Limb (tissue), 2 donors: Measurements from ENCODE around the gene TEKT4.
"Not testable (repeated sequence)": the region's sequence is repeated elsewhere in the genome, so short reads cannot be mapped to it uniquely, and the experiment has no call there.

Experiments used
- DNase-seq, 2 donors: peaks; one replicate each; pipeline ENCODE4 v3.0.0-alpha.2; 2016; ENCODE audit errors: extremely low spot score in 2 of 2

Gene TEKT4

DNA sequence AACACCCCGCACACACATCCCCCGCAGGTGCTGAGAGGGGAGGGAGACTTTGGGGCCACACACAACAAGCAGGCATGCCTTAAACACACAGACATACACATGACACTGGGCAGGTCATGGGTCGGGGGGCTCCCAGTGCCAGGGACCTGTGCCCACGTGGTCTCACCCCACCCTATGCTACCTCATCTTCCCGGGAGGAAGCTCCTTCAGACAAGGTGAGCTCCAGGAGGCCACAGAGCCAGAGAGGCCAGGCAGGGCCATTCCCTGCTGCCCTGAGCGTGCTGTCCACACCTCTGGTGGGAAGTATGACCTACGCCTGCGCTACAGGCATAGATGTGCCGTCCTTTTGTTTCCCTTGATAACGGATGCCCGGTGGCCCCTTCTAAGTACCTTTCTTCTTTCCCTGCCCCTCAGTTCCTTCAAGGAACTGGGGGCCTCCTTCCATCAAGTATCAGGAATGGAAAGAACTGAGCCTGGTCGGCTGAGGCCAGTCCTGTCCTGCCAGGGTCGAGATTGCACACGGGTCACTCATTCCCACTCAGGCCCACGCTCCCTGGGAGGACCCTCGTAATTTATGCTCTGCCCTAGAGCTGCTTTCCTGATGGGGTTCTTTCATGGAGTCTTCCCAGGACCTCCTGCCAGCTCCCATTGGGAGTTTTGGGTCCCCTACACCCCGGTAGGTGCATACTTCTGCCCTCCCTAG is 4.7 kb downstream of the TEKT4 start:
- no peak for DNase-seq

DNA sequence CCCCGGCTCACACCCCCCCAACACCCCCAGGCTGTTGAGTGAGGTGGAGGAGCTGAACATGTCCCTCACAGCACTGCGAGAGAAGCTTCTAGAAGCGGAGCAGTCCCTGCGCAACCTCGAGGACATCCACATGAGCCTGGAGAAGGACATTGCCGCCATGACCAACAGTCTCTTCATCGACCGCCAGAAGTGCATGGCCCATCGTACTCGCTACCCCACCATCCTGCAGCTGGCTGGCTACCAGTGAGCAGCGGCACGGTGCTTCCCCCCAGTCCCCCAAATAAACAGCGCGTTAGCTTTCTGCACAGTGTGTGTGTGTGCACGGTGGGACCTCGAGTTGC is 5.3 kb downstream of the TEKT4 start:
- no peak for DNase-seq

DNA sequence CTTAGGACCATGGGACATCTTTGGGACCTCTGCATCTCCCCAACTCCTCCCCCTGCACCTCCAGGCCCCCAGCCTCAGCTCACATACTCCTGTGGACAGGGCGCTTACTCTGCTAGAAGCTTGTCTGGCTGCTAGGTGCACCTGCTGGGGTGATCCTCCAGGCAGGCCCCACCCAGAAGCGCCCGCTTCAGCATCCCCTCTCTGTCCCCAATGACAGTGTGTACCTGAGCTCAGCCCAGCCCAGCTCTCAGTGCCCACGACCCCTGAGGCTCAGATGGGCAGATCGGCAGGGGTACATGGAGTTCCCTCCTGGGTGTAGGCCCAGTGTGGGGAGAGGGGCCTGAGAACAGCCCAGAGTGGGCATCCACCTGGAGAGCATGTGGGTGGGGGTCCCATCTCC is 5.9 kb downstream of the TEKT4 start:
- no peak for DNase-seq

DNA sequence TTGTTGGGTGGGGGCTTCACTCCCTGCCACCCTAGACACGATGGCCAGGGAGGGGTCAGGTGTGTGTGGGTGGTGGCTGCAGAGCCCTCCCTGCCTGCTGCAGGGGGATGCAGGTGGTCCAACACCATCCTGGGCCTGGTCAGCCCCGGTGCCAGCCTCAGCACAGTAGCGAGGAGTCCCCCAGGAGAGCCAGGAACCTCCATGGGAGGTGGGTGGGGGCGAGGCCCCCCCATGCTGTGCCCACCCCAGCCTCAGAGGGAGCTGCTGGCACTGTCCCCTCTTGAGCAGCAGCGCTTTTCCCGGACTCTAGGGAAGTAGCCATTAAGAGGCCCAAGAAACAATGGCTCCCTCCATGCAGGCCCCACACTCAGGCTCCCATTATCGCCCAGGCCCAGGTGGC is 7.3 kb downstream of the TEKT4 start:
- not testable (repeated sequence) for DNase-seq

DNA sequence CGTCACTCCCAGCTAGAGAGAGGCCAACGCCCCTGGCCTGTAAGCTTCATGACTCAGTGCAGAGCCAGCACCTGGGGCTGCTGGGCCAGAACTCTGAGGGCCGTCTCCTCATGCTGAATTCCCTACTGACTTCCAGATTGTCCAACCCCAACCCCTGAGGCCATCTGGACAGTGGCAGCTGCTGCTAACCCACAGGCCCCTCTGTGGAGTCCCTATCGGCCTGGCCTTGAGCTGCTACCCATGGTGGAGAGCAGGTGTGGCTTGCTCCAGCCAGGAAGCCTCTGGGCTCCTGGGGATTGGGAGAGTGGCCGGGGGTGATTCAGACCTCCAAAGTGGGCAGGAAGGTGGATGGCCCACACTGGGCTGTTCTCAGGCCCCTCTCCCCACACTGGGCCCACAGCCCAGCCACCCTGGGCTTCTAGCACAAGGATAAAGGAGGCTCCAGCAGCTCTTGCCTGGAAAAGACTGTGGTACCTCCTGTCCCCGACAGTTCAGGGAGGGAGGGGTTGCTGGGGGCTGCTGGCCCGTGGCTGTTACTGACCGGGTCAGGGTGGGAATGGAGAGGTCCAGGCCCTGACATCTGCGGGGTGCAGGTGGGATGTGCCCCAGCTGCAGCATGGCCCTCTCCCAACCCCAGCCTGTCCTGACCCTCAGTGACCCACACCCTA is 8.2 kb downstream of the TEKT4 start:
- no peak for DNase-seq

DNA sequence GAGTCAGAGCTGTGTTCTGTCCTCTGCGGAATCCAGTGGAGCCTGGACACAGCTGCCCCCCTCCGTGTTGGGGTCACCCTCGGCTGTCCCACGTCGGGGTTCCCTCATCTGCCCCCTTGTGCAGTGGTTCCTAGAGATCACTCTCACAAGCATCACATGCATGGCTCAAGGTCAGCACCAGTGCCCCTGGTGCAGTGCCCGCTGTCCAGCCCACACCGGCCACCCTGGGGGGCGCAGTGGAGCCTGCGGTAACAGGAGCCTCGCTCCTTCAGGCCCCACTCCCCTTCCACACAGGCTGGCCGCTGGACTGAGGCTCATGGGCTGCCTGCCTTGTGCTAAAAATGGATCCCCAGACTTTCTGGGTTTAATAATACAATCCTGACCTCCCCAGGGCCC is 8.8 kb downstream of the TEKT4 start:
- no peak for DNase-seq

DNA sequence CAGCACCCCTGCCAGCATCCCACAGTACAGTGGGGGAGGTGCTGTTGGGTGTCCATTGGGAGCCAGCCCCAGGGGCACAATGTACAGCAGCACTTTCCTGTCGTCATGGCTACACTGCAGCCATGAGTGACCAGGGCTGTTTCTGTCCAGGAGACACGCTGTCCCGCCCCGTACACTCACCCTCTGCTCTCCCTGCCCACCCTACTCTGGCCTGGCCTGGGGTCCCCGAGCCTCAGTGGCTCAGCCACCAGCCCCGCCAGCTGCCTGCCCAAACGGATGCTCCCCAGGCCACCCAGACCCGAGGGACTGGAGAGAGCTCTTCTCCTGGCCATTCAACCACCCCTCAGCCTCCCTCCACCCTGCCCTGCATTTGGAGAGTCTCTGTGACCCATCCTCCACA is 9.3 kb downstream of the TEKT4 start:
- DNase-seq = no peak

DNA sequence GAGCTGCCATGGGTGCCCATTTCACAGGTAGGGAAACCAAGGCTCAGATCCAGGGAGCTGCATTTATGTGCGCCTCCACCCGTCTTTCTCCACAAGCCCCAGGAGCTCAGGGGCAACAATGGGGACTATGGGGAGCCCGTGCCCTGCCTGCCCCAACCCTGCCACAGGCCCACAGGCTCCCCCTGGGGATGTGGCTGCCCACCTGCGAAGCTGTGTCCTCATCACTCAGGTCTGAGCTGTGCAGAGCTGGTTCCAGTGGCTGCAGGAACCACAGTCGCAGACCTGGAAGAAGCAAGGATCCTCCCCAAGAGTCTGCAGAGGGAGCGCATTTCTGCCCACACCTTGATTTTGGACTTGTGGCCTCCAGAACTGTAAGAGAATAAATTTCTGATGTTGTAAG is 9.8 kb downstream of the TEKT4 start:
- DNase-seq = no peak

DNA sequence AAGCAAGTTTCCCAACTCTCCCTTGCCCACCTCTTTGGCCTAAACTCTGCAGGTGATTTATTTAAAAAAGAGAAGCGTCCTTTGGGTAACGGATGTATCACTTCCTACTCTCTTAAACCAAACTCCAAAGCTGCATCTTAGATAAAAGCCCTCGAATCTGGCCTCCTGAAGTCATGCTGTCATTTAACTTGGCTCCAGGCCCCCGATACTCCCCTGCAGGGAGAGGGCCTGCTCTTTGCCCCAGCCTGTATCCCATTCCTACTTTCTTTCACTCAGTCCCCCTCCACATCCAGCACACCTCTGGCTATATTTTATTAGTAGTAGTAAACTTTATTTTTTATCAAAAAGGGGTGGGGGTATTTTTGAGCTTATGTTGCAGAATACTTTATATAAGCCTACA is 19.0 kb downstream of the TEKT4 start:
- DNase-seq = no peak

DNA sequence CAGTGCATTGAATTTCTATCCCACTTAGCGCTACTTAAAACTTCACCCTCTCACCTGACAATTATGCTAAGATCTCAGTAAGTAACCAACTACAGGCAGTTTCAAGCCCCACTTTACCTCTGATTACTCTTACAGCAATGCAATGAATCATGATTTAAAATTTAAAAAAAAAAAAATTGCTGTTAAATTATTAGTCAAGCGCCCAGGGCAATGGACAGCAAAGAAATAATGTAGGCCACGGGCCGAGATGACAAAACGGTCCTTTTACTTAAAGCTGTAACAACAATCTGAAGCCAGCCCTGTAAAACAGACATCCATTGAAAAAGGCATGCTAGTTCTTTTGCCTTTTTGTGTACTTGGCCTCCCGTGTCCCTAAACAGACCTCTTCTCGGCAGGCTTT is 24.0 kb downstream of the TEKT4 start:
- DNase-seq = not testable (repeated sequence)

DNA sequence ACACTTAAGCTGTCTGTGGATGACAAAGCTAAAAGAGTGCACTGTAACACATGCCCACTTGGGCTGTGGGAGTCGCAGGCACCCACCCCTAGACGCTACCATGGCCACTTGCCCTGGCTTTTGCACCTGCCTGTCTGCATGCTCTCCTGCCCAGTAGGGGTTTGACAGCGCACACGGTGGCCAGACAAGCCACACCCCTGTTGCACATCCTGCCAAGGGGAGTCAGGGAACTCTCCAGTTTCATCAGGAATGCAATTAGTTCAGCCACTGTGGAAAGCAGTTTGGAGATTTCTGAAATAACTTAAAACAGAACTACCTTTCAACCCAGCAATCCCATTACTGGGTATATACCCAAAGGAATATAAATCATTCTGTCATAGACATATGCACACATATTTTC is 35.7 kb downstream of the TEKT4 start:
- not testable (repeated sequence) for DNase-seq

DNA sequence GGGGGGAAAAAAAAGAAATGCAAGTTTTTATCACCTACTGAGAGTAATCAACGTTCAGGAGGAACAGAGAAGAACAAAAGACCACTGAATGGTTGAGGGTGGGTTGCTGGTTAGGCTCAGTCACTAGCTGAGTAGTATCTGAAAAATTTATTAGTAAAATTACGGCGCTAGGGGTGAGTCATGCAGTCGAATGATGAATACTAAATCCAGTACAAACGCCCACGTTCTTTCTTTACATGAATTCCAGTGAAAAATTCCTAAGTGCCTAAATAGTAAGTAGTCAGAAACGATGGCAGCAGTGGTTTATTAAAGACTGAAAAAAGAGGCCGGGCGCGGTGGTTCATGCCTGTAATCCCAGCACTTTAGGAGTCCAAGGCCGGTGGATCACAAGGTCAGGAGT is 52.0 kb downstream of the TEKT4 start:
- no peak for DNase-seq

DNA sequence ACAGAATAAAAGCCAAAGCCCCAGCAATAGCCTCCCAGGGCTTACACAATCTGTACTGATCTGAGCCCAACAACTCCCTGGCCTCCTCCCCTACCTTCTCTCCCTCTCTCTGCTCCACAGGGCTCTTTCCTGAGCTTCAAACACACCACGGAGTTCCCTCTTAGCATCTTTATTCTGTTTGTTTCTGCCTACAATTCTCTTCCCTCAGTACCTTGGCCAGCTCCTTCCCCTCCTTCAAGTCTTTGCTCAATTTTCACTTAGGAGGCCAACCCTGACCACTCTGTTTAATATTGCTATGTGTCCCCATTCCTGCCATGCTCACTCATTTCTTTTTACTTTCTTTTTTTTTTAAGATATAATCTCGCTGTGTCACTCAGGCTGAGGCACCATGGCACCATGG is 53.8 kb downstream of the TEKT4 start:
- not testable (repeated sequence) for DNase-seq
